ENCODE results near the gene ITPR3.

- TF ChIP-seq CTCF (IDR thresholded peaks at IDR 0.05) (no peak), POLR2A (IDR thresholded peaks at IDR 0.05) (no peak)
Measured at GRCh38 chr6:33695451-33695887, 74.3 kb downstream of the ITPR3 start.
